Uterus (tissue), 4 donors: Measurements from ENCODE around the gene NEDD4L. TPM values are rescaled to one million over a fixed set of nuclear protein-coding genes. Genes with fewer than 3 reads are reported as not detected.
A peak's percentile ranks its signal among the peaks of the same experiment; 100 is the strongest.

Experiments
- DNase-seq, 2 donors: peaks; one replicate each; pipeline ENCODE4 v3.0.0-alpha.2; 2019 to 2020
- H3K27ac ChIP-seq, 2 donors: fragments of 200-600 bp; sonication (generic); 1 replicate in 1 of 2; 2 replicates in 1 of 2; pipeline ENCODE4 v1.5.1; 2016 to 2018
- H3K27me3 ChIP-seq, 2 donors: fragments of 200-600 bp; sonication (generic); one replicate each; pipeline ENCODE4 v1.5.1; 2018 to 2019; ENCODE audit warnings: control low read depth in 1 of 2
- H3K36me3 ChIP-seq, 2 donors: fragments of 200-600 bp; sonication (generic); one replicate each; pipeline ENCODE4 v1.5.1; 2019; ENCODE audit warnings: control low read depth in 1 of 2
- H3K4me1 ChIP-seq, 2 donors: fragments of 200-600 bp; sonication (generic); one replicate each; pipeline ENCODE4 v1.5.1; 2018 to 2019; ENCODE audit warnings: control low read depth in 1 of 2
- H3K4me3 ChIP-seq, 2 donors: fragments of 200-600 bp; sonication (generic); 1 replicate in 1 of 2; 2 replicates in 1 of 2; pipeline ENCODE4 v1.5.1; 2018 to 2019; ENCODE audit warnings: mild to moderate bottlenecking in 1 of 2
- H3K9me3 ChIP-seq, 2 donors: fragments of 200-600 bp; sonication (generic); one replicate each; pipeline ENCODE4 v1.5.1; 2019; ENCODE audit warnings: control low read depth in 1 of 2
- POLR2A ChIP-seq, 2 donors: fragments of 450-650 bp; IDR thresholded peaks; one replicate each; pipeline ENCODE4 v1.6.1; 2016; ENCODE audit warnings: antibody characterized with exemption in 2 of 2, mild to moderate bottlenecking in 1 of 2, moderate library complexity in 1 of 2
- intact Hi-C: fragments of 100-400 bp; cut with DNase I; formaldehyde crosslinking; loops from one replicate; pipeline ENCODE4 v1.15.1; 2023; ENCODE audit warnings: low total_unique reads
- total RNA-seq, 4 donors: library from RNA; depleted of rRNA in 3 of 4; stranded (reverse); fragments of >200 nt in 3 of 4; gene quantifications; one replicate each; pipeline versions ENCODE4 v1.1.0 to v1.2.4, GENCODE V29; 2014 to 2023
- TF ChIP-seq, protein P1 (sequence below), 4 experiments: fragments of 200-600 bp in 2 of 4; fragments of 450-650 bp in 2 of 4; sonication (generic) in 2 of 4; IDR thresholded peaks; one replicate each; pipeline ENCODE4 v1.5.1; 2016 to 2019; ENCODE audit warnings: antibody characterized with exemption in 4 of 4, mild to moderate bottlenecking in 2 of 4, moderate library complexity in 1 of 4
- donor health status: DM: yes; HTN: yes; CAD: no.

The NEDD4L gene
- total RNA-seq, 4 donors from 2014 or later, result 6.2 to 45.9 (median 32.3) TPM

GRCh38 chr18:58362829-58363271, 318.8 kb downstream of the NEDD4L start:
- Histone ChIP-seq H3K27me3 (no peaks in the 10 kb centered on the region), H3K36me3 (no peaks in the 10 kb centered on the region), H3K4me3 (no peak overlapping the region), H3K9me3 (no peaks in the 10 kb centered on the region), H3K27ac (peak overlapping the region; percentile 79), H3K4me1 (no peaks in the 10 kb centered on the region)
- no peak for DNase-seq
- TF ChIP-seq, protein P1, sequence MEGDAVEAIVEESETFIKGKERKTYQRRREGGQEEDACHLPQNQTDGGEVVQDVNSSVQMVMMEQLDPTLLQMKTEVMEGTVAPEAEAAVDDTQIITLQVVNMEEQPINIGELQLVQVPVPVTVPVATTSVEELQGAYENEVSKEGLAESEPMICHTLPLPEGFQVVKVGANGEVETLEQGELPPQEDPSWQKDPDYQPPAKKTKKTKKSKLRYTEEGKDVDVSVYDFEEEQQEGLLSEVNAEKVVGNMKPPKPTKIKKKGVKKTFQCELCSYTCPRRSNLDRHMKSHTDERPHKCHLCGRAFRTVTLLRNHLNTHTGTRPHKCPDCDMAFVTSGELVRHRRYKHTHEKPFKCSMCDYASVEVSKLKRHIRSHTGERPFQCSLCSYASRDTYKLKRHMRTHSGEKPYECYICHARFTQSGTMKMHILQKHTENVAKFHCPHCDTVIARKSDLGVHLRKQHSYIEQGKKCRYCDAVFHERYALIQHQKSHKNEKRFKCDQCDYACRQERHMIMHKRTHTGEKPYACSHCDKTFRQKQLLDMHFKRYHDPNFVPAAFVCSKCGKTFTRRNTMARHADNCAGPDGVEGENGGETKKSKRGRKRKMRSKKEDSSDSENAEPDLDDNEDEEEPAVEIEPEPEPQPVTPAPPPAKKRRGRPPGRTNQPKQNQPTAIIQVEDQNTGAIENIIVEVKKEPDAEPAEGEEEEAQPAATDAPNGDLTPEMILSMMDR (IDR thresholded peaks at IDR 0.05), result no peak
- TF ChIP-seq POLR2A (IDR thresholded peaks at IDR 0.05), result no peak
- intact Hi-C loops, result no loop called here

DNA sequence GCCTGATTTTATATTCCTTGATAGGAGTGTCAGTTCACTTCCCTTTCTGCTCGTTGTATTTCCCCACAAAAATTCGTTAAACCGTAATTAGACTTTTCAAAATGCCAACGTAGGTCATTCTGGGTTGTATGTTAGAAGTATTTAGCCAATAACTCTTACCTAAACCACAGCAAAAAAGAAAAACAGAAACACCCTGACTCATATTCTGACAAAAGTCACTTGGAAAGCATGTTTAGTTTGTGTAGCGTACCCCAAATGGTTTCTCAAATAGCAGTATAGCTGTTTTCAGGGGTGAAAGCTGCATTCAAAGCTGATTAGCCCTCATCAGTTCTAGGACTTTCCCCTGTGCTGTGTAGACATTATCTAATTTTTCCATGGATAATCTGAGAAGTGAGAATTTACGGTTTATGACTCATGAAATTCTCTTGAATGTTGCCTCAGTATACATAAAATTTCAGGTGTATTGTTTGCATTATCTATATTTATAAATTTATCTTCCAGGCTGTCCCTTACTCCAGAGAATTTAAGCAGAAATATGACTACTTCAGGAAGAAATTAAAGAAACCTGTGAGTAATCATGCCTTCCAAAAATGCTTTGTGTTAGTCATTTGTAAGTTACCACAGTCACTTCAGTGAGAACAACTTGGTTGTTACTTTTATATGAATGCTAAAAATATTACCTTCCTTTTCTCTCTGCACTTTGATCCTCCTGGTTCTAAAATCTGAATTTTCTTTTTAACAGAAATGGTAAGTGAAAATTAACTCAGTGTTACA, 319.9 kb downstream of the NEDD4L start:
- intact Hi-C loops, result no loop called here
- TF ChIP-seq, protein P1 (IDR thresholded peaks at IDR 0.05), result no peak
- TF ChIP-seq POLR2A (IDR thresholded peaks at IDR 0.05), result no peak
- no peak for DNase-seq
- Histone ChIP-seq H3K27ac (peak overlapping the region in 1 of 2 donors; percentile 79), H3K9me3 (no peaks in the 10 kb centered on the region), H3K36me3 (no peaks in the 10 kb centered on the region), H3K4me3 (no peak overlapping the region), H3K4me1 (no peaks in the 10 kb centered on the region), H3K27me3 (no peaks in the 10 kb centered on the region)

DNA sequence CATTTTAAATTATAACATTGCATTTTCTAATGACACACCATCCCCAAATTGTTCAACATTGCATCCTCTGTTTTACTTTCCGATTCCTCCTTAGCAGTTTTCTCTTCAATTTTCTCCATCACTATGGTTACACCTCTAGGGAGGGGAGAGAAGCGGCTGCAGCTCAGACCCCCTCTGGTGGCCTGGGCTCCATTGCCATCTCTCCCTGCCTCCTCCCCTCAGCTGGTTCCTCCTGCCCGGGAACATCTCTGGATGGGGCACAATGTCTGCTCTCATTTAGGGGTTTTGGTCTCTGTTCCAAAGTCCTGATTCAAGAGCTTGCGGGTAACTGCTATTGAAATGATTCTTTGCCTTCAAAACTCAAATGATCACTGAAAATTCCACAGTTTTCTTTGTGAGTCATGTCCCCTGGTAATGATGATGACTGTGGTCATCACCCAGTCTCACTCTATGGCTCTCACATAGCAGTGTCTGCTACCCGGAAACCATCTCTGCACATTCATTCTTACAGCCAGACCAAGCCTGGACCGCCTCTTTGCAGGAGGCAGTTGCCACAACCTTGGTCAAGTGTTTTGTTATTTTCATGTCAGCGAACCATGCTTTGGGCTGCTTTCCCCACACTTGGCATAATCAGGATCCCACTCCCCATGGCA, 321.0 kb downstream of the NEDD4L start:
- no peaks in the 10 kb centered on the region for H3K27me3 ChIP-seq
- TF ChIP-seq, protein P1 (IDR thresholded peaks at IDR 0.05), result no peak
- no peak for TF ChIP-seq POLR2A (IDR thresholded peaks at IDR 0.05)
- intact Hi-C loops, result no loop called here
- H3K4me3 ChIP-seq, result no peak overlapping the region
- H3K36me3 ChIP-seq, result no peaks in the 10 kb centered on the region
- no peaks in the 10 kb centered on the region for H3K9me3 ChIP-seq
- no peak for DNase-seq
- no peaks in the 10 kb centered on the region for H3K4me1 ChIP-seq
- H3K27ac ChIP-seq, result no peak overlapping the region

GRCh38 chr18:58367425-58368140, 323.6 kb downstream of the NEDD4L start:
- no peak for TF ChIP-seq POLR2A (IDR thresholded peaks at IDR 0.05)
- TF ChIP-seq, protein P1 (IDR thresholded peaks at IDR 0.05), result no peak
- no peaks in the 10 kb centered on the region for H3K4me1 ChIP-seq
- H3K36me3 ChIP-seq, result no peaks in the 10 kb centered on the region
- H3K9me3 ChIP-seq, result no peaks in the 10 kb centered on the region
- H3K27ac ChIP-seq, result no peak overlapping the region
- no peaks in the 10 kb centered on the region for H3K27me3 ChIP-seq
- intact Hi-C loops, result no loop called here
- H3K4me3 ChIP-seq, result no peak overlapping the region
- no peak for DNase-seq

- H3K36me3 ChIP-seq, result no peaks in the 10 kb centered on the region
- TF ChIP-seq, protein P1 (IDR thresholded peaks at IDR 0.05), result no peak
- no peak for TF ChIP-seq POLR2A (IDR thresholded peaks at IDR 0.05)
- no peaks in the 10 kb centered on the region for H3K4me1 ChIP-seq
- H3K9me3 ChIP-seq, result no peaks in the 10 kb centered on the region
- H3K27ac ChIP-seq, result no peak overlapping the region
- intact Hi-C loops, result no loop called here
- no peak overlapping the region for H3K4me3 ChIP-seq
- DNase-seq, result no peak
- H3K27me3 ChIP-seq, result no peaks in the 10 kb centered on the region
Measured at GRCh38 chr18:58369616-58370015, 325.6 kb downstream of the NEDD4L start.
